GM21447 (cell line): ENCODE data around the gene HK3.

Experiments
- ATAC-seq: cut with Tn5 transposase; IDR thresholded peaks from one replicate; pipeline ENCODE4 v1.9.1; 2021; ENCODE audit not compliant: unreplicated experiment

HK3 gene, protein sequence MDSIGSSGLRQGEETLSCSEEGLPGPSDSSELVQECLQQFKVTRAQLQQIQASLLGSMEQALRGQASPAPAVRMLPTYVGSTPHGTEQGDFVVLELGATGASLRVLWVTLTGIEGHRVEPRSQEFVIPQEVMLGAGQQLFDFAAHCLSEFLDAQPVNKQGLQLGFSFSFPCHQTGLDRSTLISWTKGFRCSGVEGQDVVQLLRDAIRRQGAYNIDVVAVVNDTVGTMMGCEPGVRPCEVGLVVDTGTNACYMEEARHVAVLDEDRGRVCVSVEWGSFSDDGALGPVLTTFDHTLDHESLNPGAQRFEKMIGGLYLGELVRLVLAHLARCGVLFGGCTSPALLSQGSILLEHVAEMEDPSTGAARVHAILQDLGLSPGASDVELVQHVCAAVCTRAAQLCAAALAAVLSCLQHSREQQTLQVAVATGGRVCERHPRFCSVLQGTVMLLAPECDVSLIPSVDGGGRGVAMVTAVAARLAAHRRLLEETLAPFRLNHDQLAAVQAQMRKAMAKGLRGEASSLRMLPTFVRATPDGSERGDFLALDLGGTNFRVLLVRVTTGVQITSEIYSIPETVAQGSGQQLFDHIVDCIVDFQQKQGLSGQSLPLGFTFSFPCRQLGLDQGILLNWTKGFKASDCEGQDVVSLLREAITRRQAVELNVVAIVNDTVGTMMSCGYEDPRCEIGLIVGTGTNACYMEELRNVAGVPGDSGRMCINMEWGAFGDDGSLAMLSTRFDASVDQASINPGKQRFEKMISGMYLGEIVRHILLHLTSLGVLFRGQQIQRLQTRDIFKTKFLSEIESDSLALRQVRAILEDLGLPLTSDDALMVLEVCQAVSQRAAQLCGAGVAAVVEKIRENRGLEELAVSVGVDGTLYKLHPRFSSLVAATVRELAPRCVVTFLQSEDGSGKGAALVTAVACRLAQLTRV

GRCh38 chr5:176899296-176899891, at the start of gene HK3:
Gene HK3 (minus strand): TSS chr5:176899346. CDS start chr5:176896159, 3,187 bp downstream.
- ATAC-seq = no peak

DNA sequence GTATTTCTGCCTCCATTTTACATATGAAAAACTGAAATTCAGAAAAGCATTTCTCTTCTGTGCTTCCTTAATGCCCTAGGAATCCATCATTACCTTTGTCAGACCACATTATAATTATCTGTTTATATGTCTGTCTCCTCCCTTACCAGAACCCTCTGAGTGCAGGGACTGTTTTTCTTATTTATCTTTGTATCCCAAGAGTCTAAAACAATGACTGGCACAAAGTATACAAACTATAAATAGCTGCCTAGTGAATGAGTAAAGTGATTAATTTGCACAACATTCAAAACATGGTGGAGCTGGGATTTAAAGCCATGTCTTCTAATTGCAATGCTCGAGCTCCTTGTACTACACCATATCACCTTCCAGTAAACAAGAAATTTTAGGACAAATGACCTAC, 49.3 kb upstream of the HK3 start:
- ATAC-seq = no peak

DNA sequence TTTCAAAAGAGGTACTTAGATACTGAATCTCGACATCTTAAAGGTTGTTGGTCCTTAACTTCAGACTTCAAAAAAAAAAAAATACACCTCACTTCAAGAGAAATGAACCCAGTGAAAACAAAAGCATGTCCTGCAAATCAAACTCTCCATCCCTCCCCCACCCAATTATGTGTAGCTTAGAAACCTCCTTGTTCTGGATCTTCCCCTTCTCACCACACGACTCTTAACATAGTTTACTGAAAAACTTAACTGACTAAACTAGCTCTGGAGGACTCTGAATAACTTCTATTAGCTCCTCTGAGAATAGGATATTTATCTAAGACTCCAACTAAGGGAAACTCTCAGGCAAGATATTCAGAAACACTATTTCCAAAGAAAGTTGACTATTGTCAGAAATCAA, 48.7 kb upstream of the HK3 start:
- ATAC-seq = no peak

DNA sequence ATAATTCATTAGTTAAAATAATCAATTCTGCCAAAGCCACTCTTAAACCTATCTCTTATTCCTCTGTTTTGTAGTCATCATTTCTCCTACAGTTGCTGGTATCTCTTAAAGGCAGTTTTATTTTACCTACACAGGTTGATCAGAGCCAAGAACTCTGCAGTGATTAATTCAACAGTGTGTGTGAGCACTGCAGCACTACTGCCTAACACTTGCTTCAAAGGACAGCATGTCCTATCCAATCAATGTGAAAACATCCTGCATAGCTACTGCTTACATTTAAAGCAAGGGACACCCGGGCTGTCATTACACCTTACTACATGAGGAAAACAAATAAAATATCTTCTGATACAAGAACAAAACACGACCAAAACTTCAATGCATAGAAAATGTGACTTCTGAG, 45.1 kb upstream of the HK3 start:
- no peak for ATAC-seq

GRCh38 chr5:176943816-176944215, 44.7 kb upstream of the HK3 start:
- no peak for ATAC-seq

- ATAC-seq = no peak
Observed at GRCh38 chr5:176941951-176942350, 42.8 kb upstream of the HK3 start.

GRCh38 chr5:176938472-176938871, 39.3 kb upstream of the HK3 start:
- no peak for ATAC-seq

GRCh38 chr5:176935017-176935416, 35.9 kb upstream of the HK3 start:
- ATAC-seq = no peak

GRCh38 chr5:176934309-176934930, 35.3 kb upstream of the HK3 start:
- no peak for ATAC-seq

GRCh38 chr5:176929654-176930053, 30.5 kb upstream of the HK3 start:
- ATAC-seq = no peak

GRCh38 chr5:176927562-176927961, 28.4 kb upstream of the HK3 start:
- no peak for ATAC-seq

DNA sequence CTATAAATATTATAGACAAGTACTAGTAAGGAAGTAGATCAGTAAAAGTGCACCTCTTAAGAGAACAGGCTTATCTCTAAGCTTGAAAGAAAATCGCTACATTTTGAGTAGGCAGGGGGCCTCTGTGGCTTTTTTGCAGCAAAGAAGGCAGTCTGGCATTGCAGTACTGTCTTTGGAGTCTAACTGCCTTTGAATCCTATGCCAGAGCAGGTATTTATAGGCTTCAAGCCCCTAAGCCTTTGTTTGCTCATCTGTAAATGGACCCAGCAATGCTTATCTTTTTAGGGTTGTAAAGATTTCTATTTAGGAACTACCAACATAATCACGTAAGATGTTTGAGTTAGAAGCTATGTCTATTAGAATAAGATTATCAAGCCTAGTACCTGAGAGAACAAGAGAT, 23.7 kb upstream of the HK3 start:
- no peak for ATAC-seq

GRCh38 chr5:176921714-176922113, 22.6 kb upstream of the HK3 start:
- ATAC-seq = no peak

DNA sequence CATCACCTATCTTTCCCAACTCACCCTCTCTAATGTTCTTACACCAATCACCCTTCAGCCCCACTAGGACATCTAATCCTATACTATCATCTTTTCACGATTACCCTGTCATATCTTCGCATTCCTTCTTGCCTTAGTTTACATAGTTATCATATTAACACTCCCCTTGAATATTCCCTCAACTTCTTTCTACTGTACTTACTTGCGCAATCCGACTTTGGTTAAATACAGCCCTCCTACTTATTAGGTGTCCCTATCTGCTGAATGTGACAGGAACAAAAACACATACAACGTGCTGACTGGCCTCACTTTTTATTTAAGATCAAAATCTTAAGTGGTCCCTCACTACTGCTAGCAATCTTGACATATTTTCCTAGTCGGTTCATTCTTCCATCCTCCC, 19.5 kb upstream of the HK3 start:
- ATAC-seq = no peak

GRCh38 chr5:176916337-176916736, 17.2 kb upstream of the HK3 start:
- ATAC-seq = no peak

- no peak for ATAC-seq
Observed at GRCh38 chr5:176915906-176916305, 16.8 kb upstream of the HK3 start.

- no peak for ATAC-seq
Observed at GRCh38 chr5:176912115-176912514, 13.0 kb upstream of the HK3 start.

GRCh38 chr5:176908675-176909368, 9.7 kb upstream of the HK3 start:
- ATAC-seq = no peak

DNA sequence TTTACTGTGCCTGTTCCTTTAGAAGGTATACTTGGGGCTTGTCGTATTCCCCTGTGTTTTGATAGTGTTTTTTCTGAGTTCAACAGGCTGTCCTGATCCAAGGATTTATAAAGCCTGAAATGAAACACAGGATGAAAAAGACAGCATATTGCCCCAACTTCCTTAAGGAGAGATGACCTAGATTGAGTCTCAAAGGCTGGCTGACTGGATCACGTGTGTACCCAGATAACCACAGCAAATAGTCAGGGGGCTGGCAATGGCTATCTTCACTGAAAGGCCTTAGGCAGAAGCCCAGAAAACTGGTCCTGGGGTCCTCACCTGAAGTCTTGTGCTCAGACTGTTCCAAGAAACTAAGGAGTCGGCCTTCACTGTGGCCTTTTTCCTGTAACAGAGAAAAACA, 7.7 kb upstream of the HK3 start:
- ATAC-seq = no peak

- no peak for ATAC-seq
Observed at GRCh38 chr5:176906126-176906525, 7.0 kb upstream of the HK3 start.

GRCh38 chr5:176904276-176904675, 5.1 kb upstream of the HK3 start:
- no peak for ATAC-seq
